Sciatic nerve (tissue), 2 donors: ENCODE measurements around the gene DNPEP. TPM values are rescaled to one million over a fixed set of nuclear protein-coding genes. Genes with fewer than 3 reads are reported as not detected.

ENCODE experiments used
- ATAC-seq: fragments of 200-7000 bp; cut with Tn5 transposase; one replicate; pipeline ENCODE4 v1.9.1; 2020; ENCODE audit warnings: mild to moderate bottlenecking, moderate library complexity
- DNase-seq: peaks from one replicate; pipeline ENCODE4 v3.0.0-alpha.2; 2020; ENCODE audit warnings: low spot score
- intact Hi-C: fragments of 100-400 bp; cut with DNase I; formaldehyde crosslinking; loops from one replicate; pipeline ENCODE4 v1.14.2; 2022
- total RNA-seq: library from RNA; stranded (reverse); fragmentation: NEBNext Ultra II Directional; extraction: Animal tissue kit (Norgen Biotek cat#: 25700); gene quantifications from one replicate; pipeline ENCODE4 v1.2.1, GENCODE V29; 2021
- donor health status: DM: no; HTN: no; CAD: no.
- donor health status: DM: no; HTN: no; CAD: no.

Gene DNPEP
- total RNA-seq, 1 donor from 2014 or later, result 41.8 TPM

- DNase-seq (no peak), ATAC-seq (no peak)
- intact Hi-C loops, result loop anchor here (10.0 kb wide), 1 partner anchor 79 kb away; the partner anchor contains the start of gene PTPRN
These were observed 3.5 kb downstream of the DNPEP start for GRCh38 chr2:219384083-219384713.

DNA sequence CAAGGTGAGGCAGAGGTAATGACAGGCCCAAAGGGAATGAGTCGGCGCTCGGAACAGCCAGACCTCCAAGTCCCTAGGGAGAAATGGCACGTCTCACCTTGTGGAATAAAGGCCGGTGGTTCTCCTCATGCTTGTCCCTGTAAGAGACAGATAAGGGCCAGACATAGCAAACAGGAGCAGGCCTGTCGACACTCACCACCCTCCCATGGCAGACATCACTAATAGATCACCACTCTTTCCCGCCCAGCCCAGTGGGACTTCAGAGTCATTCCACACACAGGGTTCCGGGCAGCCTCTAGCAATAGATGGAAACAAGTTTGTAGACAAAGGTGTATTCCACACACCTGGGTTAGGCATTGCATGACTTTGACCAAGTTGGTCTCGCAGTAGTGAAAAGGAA, 6.3 kb downstream of the DNPEP start:
- intact Hi-C loops, result loop anchor here (10.0 kb wide), 1 partner anchor 77 kb away; the partner anchor contains the start of gene PTPRN
- ATAC-seq (no peak), DNase-seq (no peak)

DNA sequence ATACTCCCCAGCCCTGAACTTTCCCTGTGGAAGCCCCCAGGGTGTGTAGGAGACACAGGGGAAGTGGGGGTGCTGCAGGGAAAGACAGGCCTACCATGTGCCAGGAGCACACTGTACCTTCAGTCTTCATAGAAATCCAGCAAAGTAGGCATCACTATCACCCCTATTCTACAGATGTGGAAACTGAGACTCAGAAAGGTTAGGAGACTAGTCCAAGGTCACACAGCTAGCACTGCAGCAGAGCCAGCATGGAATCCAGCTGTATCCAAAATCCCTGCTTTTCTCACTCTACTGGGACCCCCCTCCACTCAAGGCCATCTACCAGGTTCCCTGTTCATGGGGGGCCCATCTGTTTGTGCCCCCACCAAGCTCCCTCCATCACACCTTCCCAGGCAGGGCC, 6.8 kb downstream of the DNPEP start:
- ATAC-seq, result no peak

DNA sequence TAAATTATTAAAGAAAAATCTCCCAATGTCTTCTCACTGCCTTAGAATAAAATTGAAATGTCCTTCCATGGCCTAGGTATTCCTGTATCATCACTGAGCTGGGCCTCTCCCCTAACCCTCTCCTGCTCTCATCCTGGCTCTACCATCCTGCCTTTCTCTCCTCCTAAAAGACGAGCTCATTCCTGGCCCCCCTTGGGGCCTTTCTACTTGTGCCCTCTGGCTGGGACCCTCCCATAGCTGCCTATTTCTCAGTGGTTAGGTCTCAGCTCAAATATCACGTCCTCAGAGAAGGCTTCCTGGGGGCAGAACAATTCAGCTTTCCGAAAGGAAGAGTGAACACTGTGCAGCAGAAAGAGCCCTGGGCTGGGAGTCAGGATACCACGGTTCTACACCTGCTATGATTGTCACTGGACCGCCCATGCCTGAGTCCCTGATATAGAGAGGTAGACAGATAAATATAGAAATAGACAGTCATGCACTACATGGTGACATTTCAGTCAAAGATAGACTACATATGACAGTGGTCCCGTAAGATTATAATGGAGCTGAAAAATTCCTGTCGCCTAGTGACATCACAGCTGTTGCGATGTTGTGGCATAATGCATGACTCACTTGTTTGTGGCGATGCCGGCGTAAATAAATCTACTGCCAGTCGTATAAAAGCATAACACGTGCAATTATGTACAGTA, 9.4 kb downstream of the DNPEP start:
- intact Hi-C loops, result no loop called here
- DNase-seq, result no peak
- no peak for ATAC-seq

More for the DNA sequence above, 6.8 kb downstream of the DNPEP start:
- intact Hi-C loops, result loop anchor here (10.0 kb wide), 1 partner anchor 76 kb away; the partner anchor contains the start of gene PTPRN
- DNase-seq, result no peak

GRCh38 chr2:219369447-219369861, 18.3 kb downstream of the DNPEP start:
- DNase-seq, result peak; percentile 73
- ATAC-seq, result peak; percentile 93
- intact Hi-C loops, result no loop called here

DNA sequence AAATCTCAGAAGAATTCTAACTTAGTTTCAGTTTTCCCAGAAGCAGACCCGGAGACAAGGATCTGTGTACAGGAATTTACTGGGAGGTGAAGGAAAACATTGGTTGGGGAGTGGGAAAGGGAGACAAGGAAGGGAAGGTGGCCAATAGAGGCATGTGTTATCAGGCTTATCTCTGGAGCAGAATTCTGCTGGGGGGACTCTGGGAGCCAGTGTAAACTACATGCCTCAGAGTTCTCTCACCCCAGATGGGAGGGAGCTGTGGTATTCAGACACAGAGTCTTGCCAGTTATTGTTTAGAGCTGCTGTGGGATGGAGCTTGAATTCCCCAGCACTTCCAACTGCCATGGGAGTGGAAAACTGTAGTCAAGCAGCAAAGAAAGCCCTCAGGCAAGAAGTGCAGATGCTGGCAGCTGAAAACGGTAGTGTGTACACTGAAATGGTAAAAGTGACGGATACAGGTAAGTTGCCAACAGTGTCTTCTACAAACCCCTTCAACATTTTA, 19.0 kb downstream of the DNPEP start:
- ATAC-seq (peak; percentile 91), DNase-seq (no peak)
- intact Hi-C loops, result no loop called here

- ATAC-seq, result peak; percentile 87
- peak; percentile 71 for DNase-seq
- intact Hi-C loops, result no loop called here
These were observed 25.1 kb downstream of the DNPEP start for GRCh38 chr2:219362524-219363164.

GRCh38 chr2:219362072-219362471, 25.6 kb downstream of the DNPEP start:
- ATAC-seq (no peak), DNase-seq (no peak)
- intact Hi-C loops, result no loop called here

DNA sequence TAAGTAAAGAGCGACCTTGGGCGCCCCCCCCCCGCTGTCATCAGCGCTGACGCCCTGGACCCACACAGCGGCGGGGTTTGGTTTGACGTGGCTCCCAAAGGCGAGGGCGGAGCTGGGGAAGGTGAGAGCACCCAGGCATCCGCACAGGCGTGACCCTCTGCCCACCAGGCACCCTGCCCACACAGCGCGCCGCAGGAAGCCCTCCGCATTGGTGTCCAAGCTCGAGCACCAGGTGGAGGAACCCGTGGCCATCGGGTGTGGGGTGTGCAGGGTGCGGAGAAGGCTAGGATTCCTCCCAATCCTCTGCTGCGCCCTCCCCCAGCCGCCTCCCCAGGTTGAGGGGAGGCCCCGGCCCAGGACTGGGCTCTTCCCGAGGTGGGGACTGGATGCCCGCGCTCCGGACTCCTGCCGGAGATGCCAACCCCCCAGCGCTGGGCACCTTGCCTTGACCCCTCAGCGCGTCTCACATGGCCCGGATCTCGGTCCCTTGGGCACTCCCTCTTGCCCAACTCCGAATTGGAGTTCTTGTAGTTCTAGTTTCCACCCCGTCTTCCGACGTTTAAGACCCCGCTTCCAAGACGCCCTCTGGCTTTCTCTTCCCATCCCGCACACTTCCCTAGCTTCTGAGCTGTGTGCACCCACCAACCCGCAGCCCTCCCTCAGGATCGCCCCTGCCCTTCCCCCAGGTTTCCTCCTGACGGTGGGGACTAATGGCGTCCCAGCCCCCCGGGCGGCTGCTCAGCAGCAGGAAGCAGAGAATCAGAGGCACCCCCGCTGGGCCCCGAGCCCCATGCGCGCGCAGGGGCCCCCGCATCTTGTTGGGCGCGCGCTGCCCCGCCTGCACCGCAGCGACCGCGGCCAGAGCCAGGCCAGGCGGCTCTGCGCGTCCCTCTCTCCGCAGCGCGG, 29.3 kb downstream of the DNPEP start:
- intact Hi-C loops, result no loop called here
- ATAC-seq, result peak; percentile 28
- no peak for DNase-seq

DNA sequence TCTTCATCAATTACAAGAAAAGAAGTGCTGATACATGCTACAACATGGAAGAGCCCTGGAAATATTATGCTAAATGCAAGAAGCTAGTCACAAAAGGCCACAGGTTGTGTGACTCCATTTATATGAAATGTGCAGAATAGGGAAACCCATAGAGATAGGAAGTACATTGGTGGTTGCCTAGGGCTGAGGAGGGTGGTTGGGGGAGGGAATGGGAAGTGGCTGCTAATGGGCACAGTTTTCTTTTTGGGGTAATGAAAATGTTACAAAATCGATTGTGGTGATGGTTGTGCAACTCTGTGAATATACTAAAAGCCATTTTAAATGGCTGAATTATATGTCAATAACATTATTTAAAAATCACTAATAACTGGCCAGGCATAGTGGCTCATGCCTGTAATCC, 30.9 kb downstream of the DNPEP start:
- DNase-seq (no peak), ATAC-seq (no peak)

DNA sequence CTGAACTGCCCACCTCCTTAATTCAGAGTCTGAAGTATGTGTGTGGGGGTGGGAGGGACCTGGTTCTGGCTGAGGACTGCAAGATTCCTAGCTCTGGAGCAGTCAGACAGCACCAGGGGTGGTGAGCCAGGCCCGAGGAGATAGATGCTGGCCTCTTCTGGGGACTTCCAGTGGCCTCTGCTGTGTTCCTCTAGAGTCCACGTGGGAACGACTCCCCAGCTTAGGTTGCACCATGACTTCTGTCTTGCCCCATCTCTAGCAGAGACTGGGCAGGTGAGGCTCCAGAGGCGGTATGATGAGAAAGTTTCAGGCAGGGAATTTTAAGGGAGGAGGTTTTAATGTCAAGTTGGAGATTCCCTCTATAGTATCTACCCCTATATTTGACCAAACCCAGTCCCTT, 33.1 kb downstream of the DNPEP start:
- no peak for ATAC-seq
- intact Hi-C loops, result no loop called here
- no peak for DNase-seq

More for the DNA sequence above, 30.9 kb downstream of the DNPEP start:
- intact Hi-C loops, result no loop called here

GRCh38 chr2:219353129-219353528, 34.6 kb downstream of the DNPEP start:
- DNase-seq (no peak), ATAC-seq (no peak)
- intact Hi-C loops, result no loop called here

DNA sequence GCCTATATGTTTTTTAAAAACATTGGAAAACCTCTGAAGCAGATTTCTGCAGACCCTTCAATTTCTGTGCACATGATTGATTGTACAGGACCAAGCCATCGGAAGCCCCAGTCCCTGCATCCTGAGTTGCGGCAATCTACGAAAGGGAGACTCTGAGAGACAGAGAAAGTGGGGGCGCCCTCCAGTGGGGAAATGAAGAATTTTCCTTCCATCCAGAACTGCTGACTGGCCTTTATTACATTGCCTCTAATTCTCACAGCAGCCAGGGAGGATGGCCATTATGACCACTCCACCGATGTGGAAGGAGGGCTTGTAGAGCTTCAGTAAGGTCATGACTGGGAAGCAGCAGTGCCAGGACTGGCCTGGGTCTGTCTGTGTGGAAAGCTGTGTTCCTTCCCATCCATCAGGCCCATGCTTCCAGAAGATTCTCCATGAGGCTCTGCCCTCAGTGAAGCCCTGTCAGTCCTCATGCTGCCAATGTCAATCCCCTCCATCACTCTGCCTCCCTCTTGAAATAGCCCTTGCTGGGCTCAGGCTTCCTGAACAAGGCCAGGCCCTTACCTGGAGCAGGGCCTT, 35.2 kb downstream of the DNPEP start:
- ATAC-seq (peak; percentile 24), DNase-seq (peak; percentile 74)
- intact Hi-C loops, result no loop called here

- DNase-seq, result no peak
- ATAC-seq, result no peak
- intact Hi-C loops, result no loop called here
These were observed 36.9 kb downstream of the DNPEP start for GRCh38 chr2:219350710-219351221.

- ATAC-seq, result no peak
- DNase-seq, result no peak
- intact Hi-C loops, result no loop called here
These were observed 37.5 kb downstream of the DNPEP start for GRCh38 chr2:219350215-219350614.

GRCh38 chr2:219344751-219345430, 42.8 kb downstream of the DNPEP start:
- intact Hi-C loops, result no loop called here
- ATAC-seq, result peak; percentile 76
- peak; percentile 82 for DNase-seq

DNA sequence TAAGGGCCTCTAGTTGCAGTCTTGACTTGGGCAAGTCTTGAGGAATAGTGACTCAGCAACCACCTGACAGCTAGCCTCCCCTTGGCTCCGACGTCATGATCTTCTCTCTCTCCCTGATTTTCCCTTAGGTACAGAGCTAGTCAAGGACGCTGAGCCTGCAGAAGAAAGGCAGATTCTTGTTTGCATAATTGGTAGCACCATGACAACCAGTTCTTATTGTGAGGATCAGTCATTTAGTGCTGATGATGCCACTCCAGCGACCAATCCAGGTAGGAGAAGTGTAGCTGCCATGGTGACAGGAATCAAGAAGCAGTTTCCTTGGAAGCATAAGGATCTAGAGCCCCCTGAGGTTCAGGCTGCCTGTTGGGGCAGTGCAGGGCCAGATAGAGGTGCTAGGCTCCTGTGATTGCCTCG, 52.3 kb downstream of the DNPEP start:
- no peak for ATAC-seq
- intact Hi-C loops, result no loop called here

GRCh38 chr2:219334076-219334475, 53.6 kb downstream of the DNPEP start:
- DNase-seq (no peak), ATAC-seq (no peak)
- intact Hi-C loops, result no loop called here

More for the DNA sequence above, 52.3 kb downstream of the DNPEP start:
- DNase-seq, result no peak
